LNCaP clone FGC (cell line): ENCODE data around the gene POLD1.

Experiments used
- DNase-seq: peaks from one replicate; pipeline ENCODE4 v3.0.0-alpha.2; 2011; ENCODE audit warnings: low read depth
- H3K4me3 ChIP-seq: 2 replicates; pipeline ENCODE4 v1.5.1; 2011; ENCODE audit warnings: mild to moderate bottlenecking, low read depth, low read length, control low read depth
- CTCF ChIP-seq: IDR thresholded peaks from 2 replicates; pipeline ENCODE4 v1.5.1; 2012; ENCODE audit warnings: mild to moderate bottlenecking; ENCODE audit not compliant: control insufficient read depth, insufficient read depth; ENCODE audit errors: extremely low read depth

POLD1 gene

GRCh38 chr19:50462970-50463369, 78.8 kb downstream of the POLD1 start:
- TF ChIP-seq CTCF: no peak
- no peak for DNase-seq
- no peak overlapping the region for H3K4me3 ChIP-seq

- no peak for TF ChIP-seq CTCF
- DNase-seq: no peak
- no peak overlapping the region for H3K4me3 ChIP-seq
Measured at GRCh38 chr19:50464348-50464747, 80.2 kb downstream of the POLD1 start.

- no peak for DNase-seq
- no peak for TF ChIP-seq CTCF
- no peak overlapping the region for H3K4me3 ChIP-seq
Measured at GRCh38 chr19:50465000-50465399, 80.9 kb downstream of the POLD1 start.

GRCh38 chr19:50465986-50466705, 82.0 kb downstream of the POLD1 start:
- no peak for TF ChIP-seq CTCF
- H3K4me3 ChIP-seq: no peak overlapping the region
- DNase-seq: no peak

GRCh38 chr19:50466706-50467039, 82.5 kb downstream of the POLD1 start:
- no peak for TF ChIP-seq CTCF
- no peak overlapping the region for H3K4me3 ChIP-seq
- DNase-seq: no peak

GRCh38 chr19:50467566-50467965, 83.4 kb downstream of the POLD1 start:
- TF ChIP-seq CTCF: no peak
- DNase-seq: no peak
- H3K4me3 ChIP-seq: no peak overlapping the region
